ENCODE measurements around the gene CDH13.

GRCh38 chr16:83520596-83520995 lies 893.8 kb downstream of the CDH13 start:
- TF ChIP-seq, protein P1, sequence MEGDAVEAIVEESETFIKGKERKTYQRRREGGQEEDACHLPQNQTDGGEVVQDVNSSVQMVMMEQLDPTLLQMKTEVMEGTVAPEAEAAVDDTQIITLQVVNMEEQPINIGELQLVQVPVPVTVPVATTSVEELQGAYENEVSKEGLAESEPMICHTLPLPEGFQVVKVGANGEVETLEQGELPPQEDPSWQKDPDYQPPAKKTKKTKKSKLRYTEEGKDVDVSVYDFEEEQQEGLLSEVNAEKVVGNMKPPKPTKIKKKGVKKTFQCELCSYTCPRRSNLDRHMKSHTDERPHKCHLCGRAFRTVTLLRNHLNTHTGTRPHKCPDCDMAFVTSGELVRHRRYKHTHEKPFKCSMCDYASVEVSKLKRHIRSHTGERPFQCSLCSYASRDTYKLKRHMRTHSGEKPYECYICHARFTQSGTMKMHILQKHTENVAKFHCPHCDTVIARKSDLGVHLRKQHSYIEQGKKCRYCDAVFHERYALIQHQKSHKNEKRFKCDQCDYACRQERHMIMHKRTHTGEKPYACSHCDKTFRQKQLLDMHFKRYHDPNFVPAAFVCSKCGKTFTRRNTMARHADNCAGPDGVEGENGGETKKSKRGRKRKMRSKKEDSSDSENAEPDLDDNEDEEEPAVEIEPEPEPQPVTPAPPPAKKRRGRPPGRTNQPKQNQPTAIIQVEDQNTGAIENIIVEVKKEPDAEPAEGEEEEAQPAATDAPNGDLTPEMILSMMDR (IDR thresholded peaks at IDR 0.05), result no peak
- no peak for TF ChIP-seq POLR2A (IDR thresholded peaks at IDR 0.05)

Measured in body of pancreas (tissue), 4 donors.